ENCODE measurements around the gene VAMP1.

The VAMP1 gene

GRCh38 chr12:6423267-6424007 lies 47.0 kb downstream of the VAMP1 start:
- H3K27me3 ChIP-seq (ENCODE audit: control insufficient read depth, insufficient read depth, low read length), result no peaks in the 10 kb centered on the region
- no peak overlapping the region for H3K9ac ChIP-seq (ENCODE audit: low read length)
- H3K4me3 ChIP-seq (ENCODE audit: low read depth, low read length), result no peak overlapping the region
- H3K4me1 ChIP-seq (ENCODE audit: control insufficient read depth, insufficient read depth, low read length), result peaks cover 8% of the 10 kb centered on the region; the same call in 1 of the 2 replicates
- H3K27ac ChIP-seq (ENCODE audit: low read depth, low read length), result no peak overlapping the region
- H3K9me3 ChIP-seq (ENCODE audit: control insufficient read depth, insufficient read depth, low read depth, low read length), result no peaks in the 10 kb centered on the region
- H3K36me3 ChIP-seq (ENCODE audit: control insufficient read depth, insufficient read depth, low read length), result no peaks in the 10 kb centered on the region

- H3K4me1 ChIP-seq (ENCODE audit: control insufficient read depth, insufficient read depth, low read length), result peaks cover 8% of the 10 kb centered on the region; the same call in 1 of the 2 replicates
- H3K4me3 ChIP-seq (ENCODE audit: low read depth, low read length), result no peak overlapping the region
- no peaks in the 10 kb centered on the region for H3K27me3 ChIP-seq (ENCODE audit: control insufficient read depth, insufficient read depth, low read length)
- H3K36me3 ChIP-seq (ENCODE audit: control insufficient read depth, insufficient read depth, low read length), result no peaks in the 10 kb centered on the region
- H3K9me3 ChIP-seq (ENCODE audit: control insufficient read depth, insufficient read depth, low read depth, low read length), result no peaks in the 10 kb centered on the region
- no peak overlapping the region for H3K9ac ChIP-seq (ENCODE audit: low read length)
- H3K27ac ChIP-seq (ENCODE audit: low read depth, low read length), result no peak overlapping the region
Measured at GRCh38 chr12:6420364-6420763, 50.1 kb downstream of the VAMP1 start.

GRCh38 chr12:6418796-6419195 lies 51.7 kb downstream of the VAMP1 start:
- no peak overlapping the region for H3K4me3 ChIP-seq (ENCODE audit: low read depth, low read length)
- no peak overlapping the region for H3K9ac ChIP-seq (ENCODE audit: low read length)
- H3K9me3 ChIP-seq (ENCODE audit: control insufficient read depth, insufficient read depth, low read depth, low read length), result no peaks in the 10 kb centered on the region
- H3K36me3 ChIP-seq (ENCODE audit: control insufficient read depth, insufficient read depth, low read length), result no peaks in the 10 kb centered on the region
- H3K27ac ChIP-seq (ENCODE audit: low read depth, low read length), result no peak overlapping the region
- H3K4me1 ChIP-seq (ENCODE audit: control insufficient read depth, insufficient read depth, low read length), result 0 out of 2 replicates have a peak, but pooled peaks cover 2% of the 10 kb centered on the region
- no peaks in the 10 kb centered on the region for H3K27me3 ChIP-seq (ENCODE audit: control insufficient read depth, insufficient read depth, low read length)

GRCh38 chr12:6416596-6416995 lies 53.9 kb downstream of the VAMP1 start:
- Histone ChIP-seq H3K36me3 (ENCODE audit: control insufficient read depth, insufficient read depth, low read length) (no peaks in the 10 kb centered on the region), H3K9ac (ENCODE audit: low read length) (no peak overlapping the region), H3K4me3 (ENCODE audit: low read depth, low read length) (no peak overlapping the region), H3K27ac (ENCODE audit: low read depth, low read length) (no peak overlapping the region), H3K4me1 (ENCODE audit: control insufficient read depth, insufficient read depth, low read length) (no peaks in the 10 kb centered on the region), H3K9me3 (ENCODE audit: control insufficient read depth, insufficient read depth, low read depth, low read length) (no peaks in the 10 kb centered on the region), H3K27me3 (ENCODE audit: control insufficient read depth, insufficient read depth, low read length) (no peaks in the 10 kb centered on the region)

All from HUES6 (cell line).